Activated CD8-positive, alpha-beta memory T cell treated with anti-CD3 and anti-CD28 coated beads, Interleukin-2, amount 50 U/mL, for 48 hours (primary cell): ENCODE results near the gene GFM1.
"Not testable (repeated sequence)": the region's sequence is repeated elsewhere in the genome, so short reads cannot be mapped to it uniquely, and the experiment has no call there.

Experiments used
- DNase-seq: peaks from one replicate; pipeline ENCODE4 v3.0.0-alpha.2; 2020

GFM1 gene

DNA sequence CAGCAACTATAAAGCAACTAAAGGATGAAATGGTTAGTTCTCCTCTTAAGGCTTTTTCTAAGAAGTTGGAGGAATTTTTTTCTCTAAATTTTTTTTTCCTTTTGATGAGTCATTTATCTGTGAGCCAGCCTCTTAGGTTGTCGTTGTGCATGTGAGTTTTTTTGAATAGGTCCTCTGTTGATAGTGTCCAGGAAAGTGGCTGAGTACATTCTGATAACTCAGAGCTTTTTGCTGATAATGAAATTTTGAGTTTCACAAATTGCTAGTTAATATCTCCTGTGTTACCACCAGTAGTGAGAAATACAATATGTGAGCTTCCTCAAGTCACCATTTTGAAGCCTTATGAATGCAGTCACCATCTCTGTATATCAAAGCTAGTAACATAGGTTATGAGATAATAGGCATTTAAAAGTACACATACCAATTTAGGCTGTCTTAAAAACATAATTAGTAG, 35.2 kb downstream of the GFM1 start:
- no peak for DNase-seq

DNA sequence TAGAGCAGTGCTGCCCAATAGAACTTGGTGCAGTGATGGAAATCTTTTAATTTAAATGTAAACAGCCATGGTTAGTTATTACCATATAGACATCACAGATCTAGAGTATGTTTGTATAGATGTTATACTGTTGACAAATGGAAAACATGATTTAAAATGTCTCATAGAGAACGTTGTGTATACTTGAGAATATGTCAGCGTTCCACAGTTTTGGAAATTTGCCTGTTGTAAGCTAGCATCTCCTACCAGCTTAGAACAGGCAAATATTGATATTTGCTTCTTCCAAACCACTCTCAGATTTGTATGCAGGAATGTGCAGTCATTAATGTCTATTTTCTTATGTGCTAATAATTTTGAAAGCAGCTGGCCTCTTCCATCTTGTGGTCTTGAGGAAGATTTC, 36.5 kb downstream of the GFM1 start:
- DNase-seq, result no peak

DNA sequence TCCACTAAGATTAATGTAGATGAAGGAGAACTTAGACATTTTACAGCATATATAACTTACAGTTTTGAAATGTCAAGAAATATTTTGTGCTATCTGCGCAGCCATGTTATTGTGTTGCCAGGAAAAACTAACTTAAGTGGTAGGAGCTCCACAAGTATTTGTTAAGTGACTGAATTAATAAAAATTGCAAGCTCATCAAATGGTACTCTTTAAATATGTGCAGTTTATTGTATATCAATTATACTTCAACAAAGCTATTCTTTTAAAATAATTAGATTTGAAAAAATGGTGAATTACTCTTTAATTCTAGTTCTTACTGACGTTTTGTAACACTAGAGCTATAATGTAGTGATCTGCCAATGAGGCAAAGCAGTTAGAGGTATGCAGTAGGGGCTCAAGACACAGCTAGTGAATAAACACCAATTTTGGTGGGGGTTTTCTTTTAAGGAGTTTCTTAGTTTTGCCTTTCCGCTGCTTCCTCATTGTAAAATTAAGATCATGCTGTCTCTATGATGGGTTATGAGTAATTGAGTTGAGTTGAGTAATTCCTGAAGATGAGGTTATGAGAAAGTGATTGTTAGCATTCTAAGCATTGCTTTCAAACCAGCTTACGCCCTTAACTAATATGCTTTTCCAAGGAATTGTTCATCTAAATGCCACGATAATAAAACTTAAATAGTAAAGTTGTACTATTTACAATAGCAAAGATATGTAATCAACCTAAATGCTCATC, 39.1 kb downstream of the GFM1 start:
- DNase-seq, result no peak

DNA sequence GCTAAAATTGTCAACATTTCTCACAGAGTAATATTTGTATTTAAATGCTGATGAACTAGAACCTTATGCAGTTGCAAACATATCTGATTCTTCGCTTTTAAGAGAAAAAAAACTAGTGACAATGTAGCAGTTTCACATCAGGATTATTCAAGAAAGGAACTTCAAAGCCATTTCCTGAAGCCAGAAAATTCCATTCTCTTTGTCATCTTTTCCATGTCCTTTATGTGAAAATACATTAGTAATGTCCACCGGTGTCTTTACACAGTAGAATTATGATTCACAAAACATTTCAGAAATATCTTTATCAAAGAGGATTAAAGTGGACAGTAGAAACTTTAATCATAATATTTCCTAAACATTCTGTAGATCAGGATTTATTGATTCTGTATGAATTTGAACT, 40.8 kb downstream of the GFM1 start:
- no peak for DNase-seq

DNA sequence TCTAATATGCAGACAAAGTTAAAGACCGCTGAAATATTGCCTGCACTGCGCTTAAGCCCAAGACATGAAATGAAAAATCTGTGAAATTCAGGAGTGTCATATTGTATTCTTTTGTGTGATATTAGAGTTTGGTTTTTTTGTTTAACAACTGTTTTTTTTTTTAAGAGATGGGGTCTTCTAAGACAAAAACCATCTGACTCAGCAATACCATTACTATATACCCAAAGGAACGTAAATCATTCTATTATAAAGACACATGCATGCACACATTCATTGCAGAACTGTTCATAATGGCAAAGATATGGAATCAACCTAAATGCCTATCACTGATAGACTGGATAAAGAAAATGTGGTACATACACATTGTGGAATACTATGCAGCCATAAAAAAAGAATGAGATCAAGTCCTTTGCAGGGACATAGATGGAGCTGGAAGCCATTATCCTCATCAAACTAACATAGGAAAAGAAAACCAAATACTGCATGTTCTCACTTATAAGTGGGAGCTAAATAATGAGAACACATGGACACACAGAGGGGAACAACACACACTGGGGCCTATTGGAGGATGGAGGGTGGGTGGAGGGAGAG, 49.6 kb downstream of the GFM1 start:
- not testable (repeated sequence) for DNase-seq

DNA sequence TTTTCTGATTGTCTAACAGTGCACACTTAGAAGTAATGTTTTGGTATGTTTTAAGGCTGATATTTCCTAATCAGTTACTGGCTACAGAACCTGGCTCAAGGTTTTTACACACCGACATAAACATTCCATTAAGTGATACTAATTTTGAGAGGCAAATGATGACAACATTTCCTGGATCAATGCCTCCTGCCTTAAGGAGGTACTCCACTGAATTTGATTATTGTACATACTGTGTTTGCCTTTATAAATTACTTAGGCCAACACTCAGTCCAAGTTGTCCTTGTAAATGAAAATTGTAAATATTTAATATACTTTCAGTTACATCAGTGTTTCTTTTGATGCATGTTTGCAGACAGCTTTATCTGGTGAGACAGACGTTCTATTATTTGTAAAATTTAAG, 52.3 kb downstream of the GFM1 start:
- DNase-seq, result no peak

DNA sequence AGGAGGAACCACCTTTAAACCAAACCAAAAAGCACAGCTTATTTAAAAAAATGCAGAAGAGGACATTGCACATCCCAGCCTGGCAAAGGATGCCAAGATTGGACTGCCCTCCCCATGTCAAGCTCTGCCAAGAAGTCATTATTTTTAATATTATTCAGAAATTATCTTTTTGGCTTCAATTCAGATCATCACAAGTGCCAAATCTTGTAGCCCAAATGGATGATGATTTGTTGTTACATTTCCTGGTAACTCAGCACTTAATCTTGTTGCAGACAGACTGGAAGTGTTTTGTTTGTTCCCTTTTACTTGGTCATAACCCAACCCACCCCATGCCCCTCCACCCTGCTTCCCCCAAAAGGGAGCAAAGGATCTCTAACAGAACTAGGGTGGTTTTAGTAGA, 56.2 kb downstream of the GFM1 start:
- no peak for DNase-seq

DNA sequence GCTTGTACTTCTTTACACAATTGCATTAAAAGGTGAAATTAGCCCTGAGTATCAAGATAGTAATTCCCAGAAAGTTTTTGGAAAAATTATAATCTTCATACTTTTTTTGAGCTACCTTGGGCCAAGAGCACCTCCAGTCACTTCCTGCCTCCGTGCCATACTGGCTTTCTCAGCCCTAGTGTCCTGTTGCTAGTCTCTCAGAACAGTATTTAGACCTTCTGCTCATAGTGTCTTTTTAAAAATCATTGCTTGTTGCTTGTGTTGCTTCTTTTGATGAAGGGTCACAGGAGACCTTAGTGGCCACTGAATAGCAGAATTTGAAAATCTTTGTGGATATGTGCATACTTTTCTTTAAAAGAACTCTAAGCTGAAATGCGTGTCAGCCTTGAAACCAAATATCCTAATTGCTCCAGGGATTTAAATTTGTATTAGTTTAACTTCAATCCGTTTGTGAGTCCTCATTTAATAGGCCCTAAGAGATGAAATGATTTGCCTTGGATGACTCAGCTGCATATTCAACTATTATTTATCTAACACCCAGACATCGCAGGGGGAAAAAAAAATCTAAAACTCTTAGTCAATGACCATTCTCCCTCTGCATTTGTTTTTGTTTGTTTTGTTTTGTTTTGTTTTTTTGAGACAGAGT, 57.2 kb downstream of the GFM1 start:
- DNase-seq, result no peak

DNA sequence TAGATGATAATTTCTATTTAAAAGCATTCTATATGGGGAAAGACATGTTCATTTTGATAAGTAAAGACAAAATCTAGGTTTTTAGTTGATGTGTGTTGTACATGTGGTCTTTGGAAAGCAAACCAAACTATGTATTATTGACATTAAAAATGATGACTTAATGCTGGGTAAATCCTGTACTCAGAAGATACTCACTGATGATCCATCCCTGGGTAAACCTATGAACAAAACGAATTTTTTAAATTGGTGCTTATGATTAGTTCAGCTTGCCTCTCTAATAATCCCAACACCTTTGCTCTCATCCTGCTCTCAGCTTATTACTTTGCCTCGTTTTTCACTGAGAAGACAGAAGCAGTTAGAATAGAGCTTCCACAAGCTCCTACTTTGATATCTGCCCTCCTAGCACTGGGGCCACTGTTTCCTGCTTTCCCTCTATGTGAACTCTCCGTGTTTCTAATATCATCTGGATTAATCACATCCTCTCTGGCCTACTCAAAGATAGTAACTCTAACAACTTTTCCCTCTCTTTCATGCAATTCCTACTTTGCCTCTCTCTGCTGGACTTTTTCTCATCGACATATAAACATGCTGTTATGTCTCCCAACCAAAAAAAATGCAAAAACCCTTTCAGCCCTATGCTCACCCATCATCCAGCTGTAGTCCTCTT, 58.6 kb downstream of the GFM1 start:
- DNase-seq, result no peak

DNA sequence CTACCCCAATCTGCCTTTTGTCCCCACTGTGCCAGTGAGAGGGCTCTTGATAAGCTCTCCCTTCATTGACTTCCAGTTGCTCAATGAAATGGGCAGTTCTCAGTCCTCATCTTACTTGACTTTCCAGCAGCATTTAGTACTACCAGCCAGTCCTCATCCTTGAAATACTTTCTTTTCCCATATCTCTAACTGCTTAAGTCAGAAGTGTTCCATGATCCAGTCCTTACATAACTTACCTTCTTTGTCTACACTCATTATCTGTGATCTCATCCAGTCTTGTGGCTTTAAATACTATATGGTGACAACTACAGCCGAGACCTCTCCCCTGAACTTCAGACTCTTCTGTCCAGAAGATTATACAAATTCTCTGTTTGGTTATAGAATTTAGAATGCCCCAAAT, 59.2 kb downstream of the GFM1 start:
- no peak for DNase-seq

DNA sequence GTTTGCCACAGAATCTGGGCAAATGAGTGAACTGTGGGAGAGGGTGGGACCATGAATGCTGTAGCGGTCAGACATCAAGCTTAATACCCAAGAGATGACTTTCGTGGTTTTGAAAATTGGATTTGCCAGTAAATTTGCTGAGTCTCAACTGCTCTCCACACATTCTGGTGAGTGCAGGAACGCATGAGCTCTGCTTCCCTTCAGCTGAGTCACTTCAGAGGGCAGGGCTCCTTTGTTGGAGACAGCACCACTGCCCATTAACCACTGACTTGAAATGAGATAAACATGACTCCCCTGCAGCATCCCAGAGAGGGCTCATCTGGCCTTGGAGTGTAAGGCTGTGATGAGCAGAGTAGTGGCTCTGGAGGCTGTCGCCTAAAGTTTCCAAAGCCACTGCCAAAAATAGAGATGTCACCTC, 65.3 kb downstream of the GFM1 start:
- DNase-seq, result no peak

DNA sequence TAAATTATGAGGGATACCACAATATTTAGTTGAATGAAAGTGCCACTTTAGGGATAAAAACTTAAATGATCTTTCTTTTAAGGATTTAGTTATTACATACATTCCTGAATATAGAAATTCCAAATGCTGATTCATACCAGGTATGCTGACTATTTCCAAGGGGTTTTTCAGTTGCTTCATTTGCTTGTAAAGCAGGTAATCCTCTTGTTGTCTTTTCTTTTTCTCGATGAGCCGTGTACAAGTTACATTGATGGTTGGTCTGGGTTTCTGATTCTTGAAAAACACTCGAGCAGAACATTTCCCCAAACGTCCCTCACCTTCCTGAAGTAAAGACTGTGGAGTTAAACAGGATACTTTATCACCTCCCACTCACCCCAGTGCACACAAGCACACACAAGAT, 66.3 kb downstream of the GFM1 start:
- no peak for DNase-seq

DNA sequence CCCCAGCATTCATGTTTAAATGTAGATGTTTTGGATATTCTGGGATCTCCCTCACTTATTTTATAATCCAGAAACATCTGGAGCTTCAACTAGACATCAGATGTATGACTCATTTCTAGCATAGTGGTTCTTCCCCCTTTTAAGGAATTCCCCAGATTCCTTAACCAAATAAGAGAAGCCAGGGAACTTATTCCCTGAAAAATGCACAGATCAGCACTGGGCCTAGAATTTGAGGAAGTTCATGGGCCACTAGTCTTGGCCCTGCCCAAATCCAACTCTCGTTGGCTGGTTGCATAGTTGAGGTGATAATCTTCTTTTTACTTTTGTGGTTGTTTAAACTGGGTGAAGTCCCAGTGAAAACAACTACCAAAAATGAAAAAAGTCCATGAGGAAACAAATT, 67.6 kb downstream of the GFM1 start:
- DNase-seq, result no peak

DNA sequence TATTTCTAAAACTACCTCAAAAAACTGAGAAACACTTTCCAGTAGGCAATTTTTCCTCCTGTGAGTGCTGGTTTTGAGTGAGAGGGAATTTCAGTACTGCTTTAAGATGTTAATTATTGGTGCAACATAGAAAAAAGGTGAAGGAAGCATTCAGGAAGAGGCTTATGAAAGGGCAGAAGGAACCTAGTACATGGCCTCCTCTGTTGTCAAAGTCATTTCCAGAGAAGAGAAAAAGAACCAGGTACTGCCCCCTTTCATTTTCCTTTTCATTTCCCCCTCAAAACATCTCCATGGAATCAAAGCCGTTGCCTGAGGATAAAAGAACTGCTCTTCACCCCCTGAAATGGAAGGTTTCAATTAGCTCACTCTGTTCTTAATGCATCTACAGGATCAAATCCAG, 68.1 kb downstream of the GFM1 start:
- DNase-seq, result no peak

DNA sequence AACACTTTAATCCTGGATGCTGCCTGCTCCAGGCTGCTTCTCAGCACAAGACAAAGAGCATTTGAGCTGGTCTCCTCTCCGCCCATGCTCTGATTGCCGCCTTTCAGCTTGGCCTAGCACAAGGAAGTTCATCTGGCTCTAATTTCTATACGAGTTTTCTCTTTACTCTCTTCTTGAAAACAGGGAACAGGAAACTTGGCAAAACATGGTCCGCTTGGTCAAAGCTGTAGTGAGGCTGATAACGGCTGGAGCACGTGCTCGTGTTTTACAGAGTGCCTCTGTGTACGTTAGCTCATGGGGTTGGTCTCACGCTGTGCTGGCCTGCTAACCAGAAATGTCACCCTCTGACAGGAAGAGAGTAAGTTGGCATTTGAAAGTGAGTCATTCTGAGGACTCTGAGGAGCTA, 68.8 kb downstream of the GFM1 start:
- no peak for DNase-seq

DNA sequence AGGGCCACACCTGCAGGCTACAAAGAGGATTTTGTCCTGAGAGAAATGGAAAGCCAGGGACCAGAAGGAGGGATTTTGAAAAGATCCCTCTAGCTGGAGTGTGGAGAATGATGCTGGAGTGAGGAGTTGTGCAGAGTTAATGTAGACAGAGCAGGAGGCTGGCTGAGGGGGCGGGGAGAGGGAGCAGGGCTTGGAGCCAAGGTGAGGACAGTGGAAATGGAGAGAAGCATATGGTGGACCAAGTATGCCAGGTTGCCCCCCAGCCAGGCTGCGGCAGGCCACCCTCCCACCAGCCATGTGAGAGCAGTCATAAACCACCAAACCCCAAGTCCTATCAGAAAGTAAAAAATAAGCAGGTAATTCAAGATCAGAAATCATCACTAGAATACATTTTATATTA, 73.2 kb downstream of the GFM1 start:
- no peak for DNase-seq

DNA sequence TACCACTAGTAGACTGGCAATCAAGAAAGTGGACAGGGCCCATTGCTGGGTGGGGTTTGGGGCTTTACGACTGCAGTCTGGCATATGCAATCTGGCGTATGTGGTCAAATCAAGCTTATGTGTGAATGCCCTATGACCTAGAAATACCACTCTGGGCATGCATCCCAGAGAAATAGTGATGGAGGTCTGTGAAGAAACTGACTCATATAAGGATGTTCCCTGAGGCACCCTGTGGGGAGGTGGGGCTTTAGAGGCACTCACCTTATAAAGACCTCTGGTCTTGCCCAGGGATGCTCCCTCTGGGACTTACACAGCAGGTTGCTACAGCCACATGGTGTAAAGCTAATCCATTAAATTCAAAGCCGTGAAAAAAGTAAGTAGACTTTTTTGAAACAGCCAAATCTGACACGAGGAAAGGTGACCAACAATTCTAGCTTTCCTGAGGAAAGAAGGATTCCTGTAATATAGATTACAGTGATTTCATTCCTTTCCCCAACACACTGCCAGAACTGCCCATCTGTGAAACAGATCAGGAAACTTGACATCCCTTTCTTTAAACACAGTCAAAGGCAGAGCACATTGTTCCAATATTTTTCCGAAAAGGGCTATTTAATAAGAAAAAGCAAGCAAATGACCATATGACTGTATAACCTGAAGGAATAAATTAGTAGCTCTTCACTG, 74.3 kb downstream of the GFM1 start:
- no peak for DNase-seq

DNA sequence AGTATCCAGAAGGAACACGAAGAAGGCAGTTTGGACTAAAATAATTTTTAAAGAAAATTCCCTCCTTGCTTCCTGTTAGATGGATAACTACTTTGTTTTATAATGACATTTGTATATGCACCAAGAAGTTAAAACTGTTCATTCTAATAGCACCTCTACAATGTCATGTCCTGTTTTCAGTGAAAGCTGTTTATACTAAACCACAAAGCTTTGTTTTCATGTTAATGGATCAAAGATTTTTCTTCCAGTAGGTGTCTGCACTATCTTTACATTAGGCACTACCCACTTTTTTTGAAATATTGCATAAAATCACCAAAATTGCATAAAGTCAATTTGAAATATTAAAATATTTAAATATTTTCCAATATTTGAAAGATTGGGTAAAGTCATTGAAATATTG, 77.8 kb downstream of the GFM1 start:
- no peak for DNase-seq

DNA sequence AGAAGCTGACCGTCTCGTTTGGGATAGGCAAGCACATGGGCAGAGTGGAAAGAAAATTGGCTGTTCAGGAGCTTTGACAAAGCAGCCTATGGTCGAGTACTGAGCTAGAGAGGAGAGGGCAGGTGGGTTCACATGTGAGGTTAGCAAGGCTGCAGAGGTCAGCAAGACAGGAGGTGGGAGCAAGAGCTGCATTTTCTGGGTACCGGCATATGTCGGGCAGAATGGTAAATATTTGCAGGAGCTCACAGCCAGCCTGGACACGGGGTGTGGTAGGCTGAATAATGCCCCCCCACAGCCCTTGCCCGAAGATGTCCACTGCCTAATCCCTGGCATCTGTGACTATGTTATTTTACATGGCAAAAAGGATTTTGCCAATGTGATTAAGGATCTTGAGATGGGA, 79.7 kb downstream of the GFM1 start:
- DNase-seq, result no peak

DNA sequence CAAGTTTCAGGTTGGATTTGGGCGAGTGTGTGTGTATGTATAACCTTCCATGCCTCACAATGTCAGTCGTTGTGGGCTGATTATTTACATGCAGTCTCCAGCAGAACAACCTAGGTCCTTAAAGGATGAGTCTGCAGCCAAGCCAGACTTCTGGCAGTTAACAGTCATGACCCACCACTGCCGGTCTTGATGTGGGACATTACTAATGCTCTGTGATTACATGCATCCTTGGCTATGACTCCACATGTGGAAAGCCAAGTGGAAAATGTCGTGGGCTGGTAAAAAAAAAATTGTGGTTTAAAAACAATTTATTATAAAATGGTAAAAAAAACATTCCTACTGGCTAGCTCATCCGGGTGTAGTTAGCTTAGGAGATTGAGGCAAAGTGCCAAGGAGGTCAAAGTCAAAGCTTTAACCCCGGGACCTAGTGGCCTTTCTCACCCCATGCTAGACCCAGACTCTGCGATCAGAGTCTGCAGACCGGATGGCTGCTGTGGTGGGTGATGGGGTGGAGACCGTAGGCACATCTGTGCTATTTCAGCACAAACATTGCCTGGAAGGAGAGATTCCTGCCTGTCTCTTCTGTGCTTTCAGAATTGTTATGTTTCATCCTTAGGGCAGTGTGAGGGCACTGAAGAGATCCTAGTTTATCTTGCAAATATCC, 81.2 kb downstream of the GFM1 start:
- no peak for DNase-seq

DNA sequence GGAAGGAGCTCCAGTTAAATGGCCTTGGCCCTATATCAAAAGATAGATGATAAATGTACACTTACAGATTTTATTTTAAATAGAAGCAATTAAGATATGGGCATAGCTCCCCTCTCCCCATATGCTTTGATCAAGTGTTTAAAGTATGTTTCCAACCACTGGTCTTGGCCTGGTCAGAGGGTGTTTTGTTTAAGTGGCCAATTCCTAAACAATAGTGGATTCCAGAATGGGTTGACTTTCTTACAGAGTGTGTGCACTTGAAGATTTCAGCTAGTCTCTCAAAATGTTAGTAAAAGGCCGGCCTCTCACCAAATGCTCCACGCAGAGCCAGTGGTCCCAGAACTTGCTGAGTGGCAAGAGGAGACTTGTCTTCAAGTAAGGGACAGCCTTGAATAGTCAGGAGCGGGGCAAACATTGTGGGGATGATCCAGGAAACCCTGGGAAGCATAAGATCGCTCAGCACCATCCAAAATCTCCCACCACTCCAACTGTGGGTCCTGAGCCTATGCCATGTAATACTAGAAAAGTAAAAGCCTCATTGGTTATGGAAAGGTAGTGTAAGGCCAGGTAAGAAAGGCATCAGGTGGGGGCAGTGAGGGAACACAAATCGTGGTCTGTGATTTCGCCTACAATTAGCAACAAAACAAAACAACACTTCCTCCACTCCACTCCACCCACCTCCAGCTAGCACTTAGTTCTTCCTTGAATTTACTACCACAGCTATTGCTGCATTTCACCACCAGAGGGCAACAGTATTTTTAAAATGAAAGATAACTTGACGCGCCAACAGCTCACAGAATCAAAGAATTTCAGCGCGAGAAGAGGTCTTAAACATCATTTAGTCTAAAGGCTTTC, 83.1 kb downstream of the GFM1 start:
- no peak for DNase-seq

DNA sequence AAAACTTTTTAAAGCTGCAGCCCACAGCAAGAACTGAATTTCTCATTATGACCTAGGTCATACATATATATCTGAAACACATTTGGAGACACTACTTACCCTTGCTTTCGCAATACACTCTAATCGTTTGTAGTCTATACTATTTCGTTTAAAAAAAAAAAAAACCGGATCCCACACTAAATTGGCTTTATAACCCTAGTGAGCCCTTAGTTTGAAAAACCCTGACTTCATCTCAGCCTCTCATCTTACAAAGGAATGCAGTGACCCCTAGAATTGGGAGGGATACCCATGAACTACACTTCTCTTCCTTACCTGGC, 83.7 kb downstream of the GFM1 start:
- DNase-seq, result no peak
